ENCODE results near the gene QRICH1. TPM values are rescaled to one million over a fixed set of nuclear protein-coding genes. Genes with fewer than 3 reads are reported as not detected.

The QRICH1 gene
- total and polyA plus RNA-seq, 2 of the 13 experiments (the other 11 are each of a cell fraction or from before 2014, with no cell fraction given): 52.6 to 102 TPM

GRCh38 chr3:49120438-49121131, 26.7 kb upstream of the QRICH1 start, which contains the start of gene USP19 (continued):
- TF ChIP-seq PRDM10 (CRISPR knock-in tag; IDR thresholded peaks at IDR 0.05; ENCODE audit: low read depth): peak; percentile 44; the same call in 1 of the 2 replicates
- TF ChIP-seq ZNF562 (CRISPR knock-in tag; IDR thresholded peaks at IDR 0.05; ENCODE audit: borderline replicate concordance): no peak
- no peak for TF ChIP-seq THYN1 (CRISPR knock-in tag; IDR thresholded peaks at IDR 0.05; ENCODE audit: borderline replicate concordance, low read depth)

- no peak for FAIRE-seq
- ChIA-PET CTCF (ENCODE audit: low intra/inter-chr PET ratio, low total read pairs) (no interaction called here), POLR2A (interaction anchor here (1.0 to 4.3 kb wide), 9 partner anchors 13 to 239 kb away, joined by 3 to 110 read pairs (median 12); partner anchors contain the start of genes GPX1, IMPDH2, LAMB2 and QARS1)
- H3K36me3 ChIP-seq (replicated peaks in 1 of 2; ENCODE audit: control insufficient read depth in 1 of 2, insufficient read depth in 2 of 2, low read length in 2 of 2): peaks cover 37 to 55% of the 10 kb centered on the region in 2 experiments
- no peaks in the 10 kb centered on the region for H4K20me1 ChIP-seq (ENCODE audit: insufficient read depth, low read length)
- intact Hi-C loops (cut with micrococcal nuclease; ENCODE audit: unreplicated experiment): loop anchor here (2.0 kb wide), 1 partner anchor 15 kb away; the partner anchor contains the start of gene QARS1
- BruUV-seq (replicated peaks): no TSS peak
- H3K27ac ChIP-seq (ENCODE audit: extremely low read length, insufficient read depth, low read length): peak overlapping the region; percentile 84
- 3% methylated on average over 6 of the region's 9 CpGs for WGBS (ENCODE audit: low lambda C conversion rate)
- in situ Hi-C loops (cut with HindIII; ENCODE audit: extremely low pct_ligation_motif_present, low pct_unique_long_range_greater_than_20kb): no loop called here
- peaks cover 14% of the 10 kb centered on the region for H3K79me2 ChIP-seq (ENCODE audit: insufficient read depth, low read length)
- H3K4me2 ChIP-seq (ENCODE audit: low read depth, low read length): peak overlapping the region; percentile 96
- peak overlapping the region; percentile 76 to 100 (median 95) for H3K4me3 ChIP-seq (replicated peaks in 1 of 3; ENCODE audit: insufficient read depth in 1 of 3, low read depth in 2 of 3, low read length in 3 of 3)
- ATAC-seq: peak; percentile 4
- no peak for DNase-seq (ENCODE audit: low spot score)
- H3K9ac ChIP-seq (ENCODE audit: insufficient read depth, low read depth, low read length): peak overlapping the region; percentile 97
- H2AFZ ChIP-seq (ENCODE audit: low read length): no peak overlapping the region
- H3K9me3 ChIP-seq (ENCODE audit: low read length): no peaks in the 10 kb centered on the region
- H3K27me3 ChIP-seq (ENCODE audit: control insufficient read depth in 1 of 2, insufficient read depth in 2 of 2, low read length in 2 of 2): no peaks in the 10 kb centered on the region; a peak in 1 of 5 replicates
- peaks cover 19% of the 10 kb centered on the region for H3K4me1 ChIP-seq (ENCODE audit: insufficient read depth, low read length)
- no peak for TF ChIP-seq IRX3 (CRISPR knock-in tag; IDR thresholded peaks at IDR 0.05; ENCODE audit: borderline replicate concordance, low read depth)
- TF ChIP-seq ZNF83 (CRISPR knock-in tag; IDR thresholded peaks at IDR 0.05; ENCODE audit: borderline replicate concordance): 0 out of 2 replicates have a peak, but pooled peaks have one; percentile 5
- TF ChIP-seq ZNF263 (CRISPR knock-in tag; IDR thresholded peaks at IDR 0.05): 0 out of 2 replicates have a peak, but pooled peaks have one; percentile 11
- TF ChIP-seq ZNF512 (CRISPR knock-in tag; IDR thresholded peaks at IDR 0.05): 0 out of 2 replicates have a peak, but pooled peaks have one; percentile 25
- TF ChIP-seq ZNF746 (CRISPR knock-in tag; IDR thresholded peaks at IDR 0.05): 0 out of 2 replicates have a peak, but pooled peaks have one; percentile 15
- no peak for TF ChIP-seq ZHX1 (CRISPR knock-in tag; IDR thresholded peaks at IDR 0.05; ENCODE audit: low read depth)
- peak; percentile 44; the same call in 1 of the 2 replicates for TF ChIP-seq KLF13 (CRISPR knock-in tag; IDR thresholded peaks at IDR 0.05)
- no peak for TF ChIP-seq CBX5 (CRISPR knock-in tag; IDR thresholded peaks at IDR 0.05; ENCODE audit: borderline replicate concordance)
- no peak for TF ChIP-seq DPF2 (CRISPR knock-in tag; IDR thresholded peaks at IDR 0.05; ENCODE audit: borderline replicate concordance, low read depth)
Observed at GRCh38 chr3:49120096-49120437, 26.2 kb upstream of the QRICH1 start.

Data from HepG2 (cell line).